Prostate gland (tissue), 2 donors: ENCODE data around the gene EIF2B5. TPM values are rescaled to one million over a fixed set of nuclear protein-coding genes. Genes with fewer than 3 reads are reported as not detected.

Experiments used
- DNase-seq: peaks from one replicate; pipeline ENCODE4 v3.0.0-alpha.2; 2019; ENCODE audit warnings: low spot score
- H3K27ac ChIP-seq, 2 donors: fragments of 200-600 bp; sonication (generic); 2 replicates each; pipeline ENCODE4 v1.5.1; 2017 to 2019
- H3K27me3 ChIP-seq: fragments of 200-600 bp; sonication (generic); replicated peaks from 2 replicates; pipeline ENCODE4 v1.5.1; 2019; ENCODE audit not compliant: insufficient read depth
- H3K36me3 ChIP-seq, 2 donors: fragments of 200-600 bp; sonication (generic); 1 replicate in 1 of 2; 2 replicates in 1 of 2; pipeline versions ENCODE4 v1.5.1 to v1.8.1; 2017 to 2019
- H3K4me1 ChIP-seq: fragments of 200-600 bp; sonication (generic); replicated peaks from 2 replicates; pipeline ENCODE4 v1.5.1; 2019
- H3K4me3 ChIP-seq, 2 donors: fragments of 200-600 bp; sonication (generic); 2 replicates each; pipeline ENCODE4 v1.5.1; 2017 to 2019
- H3K9me3 ChIP-seq: fragments of 200-600 bp; sonication (generic); 2 replicates; pipeline ENCODE4 v1.5.1; 2017
- CTCF ChIP-seq, 4 experiments: fragments of 200-600 bp in 2 of 4; fragments of 450-650 bp in 2 of 4; sonication (generic) in 2 of 4; IDR thresholded peaks; 1 replicate in 3 of 4; 2 replicates in 1 of 4; pipeline ENCODE4 v1.5.1; 2016 to 2019; ENCODE audit warnings: antibody characterized with exemption in 4 of 4, mild to moderate bottlenecking in 2 of 4, moderate library complexity in 2 of 4
- POLR2A ChIP-seq: fragments of 450-650 bp; IDR thresholded peaks from one replicate; pipeline ENCODE4 v1.6.1; 2016; ENCODE audit warnings: antibody characterized with exemption, mild to moderate bottlenecking
- POLR2AphosphoS5 ChIP-seq: sonication (generic); formaldehyde crosslinking; IDR thresholded peaks from one replicate; pipeline ENCODE4 v1.6.1; 2017; ENCODE audit warnings: antibody characterized with exemption
- WGBS: methylation state at CpG from one replicate; pipeline ENCODE4 v1.1.5; 2018; 5-methylcytosine and 5-hydroxymethylcytosine counted together
- intact Hi-C: fragments of 100-400 bp; cut with DNase I; formaldehyde crosslinking; loops from one replicate; pipeline ENCODE4 v1.14.2; 2022
- total RNA-seq, 2 donors: library from RNA; depleted of rRNA; stranded (reverse); fragments of >200 nt; gene quantifications; one replicate each; pipeline ENCODE4 v1.1.0, GENCODE V29; 2016

The EIF2B5 gene
- total RNA-seq, 2 donors from 2014 or later = 54.9 to 61.5 TPM

DNA sequence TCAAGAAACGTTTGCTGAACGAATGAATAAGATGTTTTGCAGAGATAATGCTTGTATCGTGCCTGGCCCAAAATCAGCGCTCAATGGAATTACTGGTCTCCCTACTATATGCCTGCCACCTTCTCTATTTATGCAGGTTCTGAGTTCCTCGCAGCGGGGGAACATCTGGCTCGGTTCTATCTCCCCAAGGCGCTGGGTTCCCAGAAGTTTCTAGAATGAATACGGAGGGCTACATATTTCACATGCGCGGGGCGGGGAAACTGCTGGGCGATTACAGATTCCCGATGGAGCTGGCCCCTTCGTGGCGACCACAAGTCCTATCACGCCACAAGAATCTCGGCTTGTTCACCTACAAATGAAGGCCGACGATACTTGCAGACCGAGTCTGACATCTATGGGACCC lies 411 bp upstream of the EIF2B5 start:
- TF ChIP-seq POLR2AphosphoS5 = no peak
- peak overlapping the region; percentile 94 for H3K27ac ChIP-seq
- H3K36me3 ChIP-seq = no peaks in the 10 kb centered on the region
- H3K4me3 ChIP-seq = peak overlapping the region; percentile 68 to 92
- 0% methylated on average over 21 of the region's 21 CpGs for WGBS
- H3K9me3 ChIP-seq = no peaks in the 10 kb centered on the region
- H3K4me1 ChIP-seq = peaks cover 16% of the 10 kb centered on the region
- intact Hi-C loops = loop anchor here (2.0 to 5.0 kb wide), 3 partner anchors 43 to 237 kb away; partner anchors contain the start of genes ALG3 and EEF1AKMT4
- H3K27me3 ChIP-seq = no peaks in the 10 kb centered on the region
- no peak for DNase-seq

GRCh38 chr3:184135911-184136260 lies 728 bp downstream of the EIF2B5 start:
- peaks cover 16% of the 10 kb centered on the region for H3K4me1 ChIP-seq
- H3K9me3 ChIP-seq = no peaks in the 10 kb centered on the region
- H3K27ac ChIP-seq = peak overlapping the region; percentile 94
- 3% methylated on average over 9 of the region's 9 CpGs for WGBS
- peak overlapping the region; percentile 68 to 92 for H3K4me3 ChIP-seq
- DNase-seq = no peak
- H3K36me3 ChIP-seq = no peaks in the 10 kb centered on the region
- TF ChIP-seq POLR2AphosphoS5 = no peak
- TF ChIP-seq CTCF (IDR thresholded peaks at IDR 0.05) = no peak
- no peak for TF ChIP-seq POLR2A
- intact Hi-C loops = loop anchor here (2.0 to 5.0 kb wide), 3 partner anchors 41 to 239 kb away; partner anchors contain the start of genes ALG3 and EEF1AKMT4
- H3K27me3 ChIP-seq = no peaks in the 10 kb centered on the region

- Histone ChIP-seq H3K4me1 (peaks cover 20% of the 10 kb centered on the region), H3K4me3 (no peak overlapping the region), H3K36me3 (peaks cover 15 to 16% of the 10 kb centered on the region in 2 donors), H3K27ac (no peak overlapping the region), H3K9me3 (no peaks in the 10 kb centered on the region), H3K27me3 (no peaks in the 10 kb centered on the region)
- no peak for DNase-seq
- no peak for TF ChIP-seq POLR2A
- no peak for TF ChIP-seq POLR2AphosphoS5
- TF ChIP-seq CTCF (IDR thresholded peaks at IDR 0.05) = no peak
- 86% methylated on average over 10 of the region's 10 CpGs for WGBS
- intact Hi-C loops = no loop called here
Measured at GRCh38 chr3:184140436-184140835, 5.3 kb downstream of the EIF2B5 start.

DNA sequence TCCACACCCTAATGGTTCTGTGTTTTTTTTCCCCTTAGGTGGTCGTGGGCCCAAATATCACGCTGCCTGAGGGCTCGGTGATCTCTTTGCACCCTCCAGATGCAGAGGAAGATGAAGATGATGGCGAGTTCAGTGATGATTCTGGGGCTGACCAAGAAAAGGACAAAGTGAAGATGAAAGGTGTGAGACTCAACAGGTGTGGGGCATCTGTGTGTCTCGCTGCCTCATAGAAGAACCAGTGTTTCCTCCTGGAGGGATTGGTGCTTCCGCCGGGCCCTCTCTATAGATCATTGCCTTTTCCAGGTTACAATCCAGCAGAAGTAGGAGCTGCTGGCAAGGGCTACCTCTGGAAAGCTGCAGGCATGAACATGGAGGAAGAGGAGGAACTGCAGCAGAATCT lies 7.0 kb downstream of the EIF2B5 start:
- WGBS = 93% methylated on average over 7 of the region's 7 CpGs
- peaks cover 15 to 16% of the 10 kb centered on the region in 2 donors for H3K36me3 ChIP-seq
- no peak overlapping the region for H3K27ac ChIP-seq
- intact Hi-C loops = no loop called here
- TF ChIP-seq CTCF (IDR thresholded peaks at IDR 0.05) (no peak), POLR2A (no peak), POLR2AphosphoS5 (no peak)
- H3K4me1 ChIP-seq = peaks cover 10% of the 10 kb centered on the region
- no peak overlapping the region for H3K4me3 ChIP-seq
- no peaks in the 10 kb centered on the region for H3K9me3 ChIP-seq
- H3K27me3 ChIP-seq = no peaks in the 10 kb centered on the region
- no peak for DNase-seq

- TF ChIP-seq CTCF (IDR thresholded peaks at IDR 0.05) (no peak), POLR2AphosphoS5 (no peak), POLR2A (no peak)
- no peak overlapping the region for H3K4me3 ChIP-seq
- no peaks in the 10 kb centered on the region for H3K9me3 ChIP-seq
- H3K27ac ChIP-seq = no peak overlapping the region
- H3K4me1 ChIP-seq = peaks cover 4% of the 10 kb centered on the region
- peaks cover 15 to 16% of the 10 kb centered on the region in 2 donors for H3K36me3 ChIP-seq
- H3K27me3 ChIP-seq = no peaks in the 10 kb centered on the region
- DNase-seq = no peak
- intact Hi-C loops = no loop called here
- WGBS = 90% methylated on average over 3 of the region's 3 CpGs
Measured at GRCh38 chr3:184143327-184143726, 8.2 kb downstream of the EIF2B5 start.
